Astrocyte (in vitro differentiated cells and primary cell): ENCODE results near the gene RNF26.

Source experiments
- CTCF ChIP-seq: IDR thresholded peaks from 2 replicates; pipeline ENCODE4 v1.5.1; 2011; ENCODE audit warnings: low read depth, mild to moderate bottlenecking, inconsistent platforms, low read length, moderate library complexity; ENCODE audit not compliant: insufficient read depth
- EZH2 ChIP-seq: IDR thresholded peaks from 2 replicates; pipeline ENCODE4 v1.6.1; 2012; ENCODE audit warnings: mild to moderate bottlenecking, low read length, inconsistent platforms; ENCODE audit not compliant: insufficient read depth

DNA sequence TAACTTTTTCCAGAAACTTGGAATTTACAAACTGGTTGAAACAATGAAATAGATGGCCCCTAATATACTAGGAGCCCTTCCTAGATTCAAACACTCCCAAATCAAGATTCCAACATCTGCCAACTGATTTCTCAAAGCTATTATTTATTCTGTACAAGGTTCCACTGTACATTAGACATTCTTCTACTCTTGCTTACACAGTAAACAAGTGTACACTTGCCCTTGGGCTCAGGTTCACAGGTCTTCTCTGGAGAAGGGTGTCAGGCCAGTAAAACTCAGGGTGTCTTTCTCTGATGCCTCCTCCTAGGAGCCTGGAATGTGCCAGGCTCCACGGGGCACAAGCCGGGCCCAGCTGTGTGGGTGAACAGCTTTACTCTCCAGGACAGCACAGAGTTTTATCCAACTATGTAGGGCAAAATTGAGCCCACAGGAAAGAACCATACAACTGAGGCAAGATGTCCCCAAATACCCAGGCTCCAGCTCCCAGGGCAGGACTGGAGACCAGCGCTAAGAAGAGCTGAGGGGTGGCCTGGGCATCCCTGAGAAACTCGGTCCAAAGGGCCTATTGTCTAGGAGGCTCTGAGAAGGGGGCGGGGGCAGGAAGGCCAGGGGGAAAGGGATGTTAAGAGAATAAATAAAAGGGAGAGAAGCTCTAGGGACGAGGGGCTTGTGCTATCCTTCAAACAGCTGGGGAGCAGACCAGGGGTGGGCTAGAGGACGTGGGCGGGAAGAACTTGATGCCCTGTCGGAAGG is 20.9 kb downstream of the RNF26 start:
- no peak for TF ChIP-seq CTCF
- TF ChIP-seq EZH2, result no peak
